NT2/D1 (cell line): ENCODE data around the gene FRG2B.
"Not testable (repeated sequence)": the region's sequence is repeated elsewhere in the genome, so short reads cannot be mapped to it uniquely, and the experiment has no call there.

Source experiments
- YY1 ChIP-seq: IDR thresholded peaks from 2 replicates; pipeline ENCODE4 v1.6.1; 2011; ENCODE audit not compliant: insufficient read length, insufficient read depth
- ZNF274 ChIP-seq: IDR thresholded peaks from 2 replicates; pipeline ENCODE4 v1.6.1; 2011; ENCODE audit warnings: mild to moderate bottlenecking, low read depth, low read length

DNA sequence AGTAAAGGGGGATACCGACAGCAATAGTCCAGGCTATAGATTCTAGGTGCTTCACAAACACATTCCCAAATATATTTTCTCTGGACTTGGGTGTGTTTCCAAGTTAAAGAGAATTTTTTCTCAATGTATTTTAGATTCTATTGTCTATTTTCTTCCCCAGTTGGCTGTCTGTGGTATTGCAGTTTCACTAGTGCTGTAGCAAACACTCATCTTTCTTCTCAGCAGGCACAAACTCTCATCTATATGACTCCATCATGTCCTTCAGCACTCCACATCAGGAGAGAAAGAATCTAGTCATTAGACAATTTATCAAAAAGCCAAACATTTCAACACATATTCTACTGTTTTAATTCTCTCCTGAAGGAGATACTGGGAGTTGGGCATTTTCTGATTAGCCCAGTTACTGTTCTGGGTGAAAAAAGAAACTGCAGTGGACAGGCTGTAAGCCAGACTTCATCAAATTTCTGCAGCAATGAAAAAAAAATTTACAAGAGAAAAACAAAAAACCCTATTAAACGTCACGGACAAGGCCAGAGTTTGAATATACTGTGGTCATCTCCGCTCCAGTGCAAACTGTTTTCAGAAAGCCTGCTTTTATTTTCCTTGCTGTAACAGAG lies 37.1 kb upstream of the FRG2B start:
- not testable (repeated sequence) for TF ChIP-seq ZNF274, YY1
